SIG-M5 treated with dmso at 0.1 percent for 504 hours (cell line): Measurements from ENCODE around the gene ZNF341.

ENCODE experiments used
- DNase-seq: peaks from one replicate; lab custom pipeline; 2025; ENCODE audit not compliant: unreplicated experiment; lab: John Stamatoyannopoulos, UW

Gene ZNF341

DNA sequence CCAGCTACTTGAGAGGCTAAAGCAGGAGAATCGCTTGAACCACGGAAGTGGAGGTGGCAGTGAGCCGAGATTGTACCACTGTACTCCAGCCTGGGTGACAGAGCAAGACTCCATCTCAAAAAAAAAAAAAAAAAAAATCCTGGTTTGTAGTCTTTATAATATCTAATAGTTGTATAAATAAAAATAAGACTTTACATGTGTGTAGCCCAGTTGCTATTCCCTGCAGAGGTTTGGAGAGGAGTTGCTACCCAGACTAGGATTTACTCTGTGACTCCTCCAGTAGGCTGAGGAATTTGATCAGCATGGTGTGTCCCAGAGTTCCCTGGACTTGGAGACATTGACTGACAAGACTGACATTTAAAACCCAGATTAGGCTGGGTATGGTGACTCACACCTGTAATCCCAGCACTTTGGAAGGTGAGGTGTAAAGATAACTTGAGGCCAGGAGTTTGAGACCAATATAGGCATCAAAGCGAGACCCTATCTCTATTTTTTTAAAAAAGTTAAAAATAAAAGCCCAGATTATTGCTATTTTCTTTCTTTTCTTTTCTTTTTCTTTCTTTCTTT lies 89.6 kb downstream of the ZNF341 start:
- no peak for DNase-seq

DNA sequence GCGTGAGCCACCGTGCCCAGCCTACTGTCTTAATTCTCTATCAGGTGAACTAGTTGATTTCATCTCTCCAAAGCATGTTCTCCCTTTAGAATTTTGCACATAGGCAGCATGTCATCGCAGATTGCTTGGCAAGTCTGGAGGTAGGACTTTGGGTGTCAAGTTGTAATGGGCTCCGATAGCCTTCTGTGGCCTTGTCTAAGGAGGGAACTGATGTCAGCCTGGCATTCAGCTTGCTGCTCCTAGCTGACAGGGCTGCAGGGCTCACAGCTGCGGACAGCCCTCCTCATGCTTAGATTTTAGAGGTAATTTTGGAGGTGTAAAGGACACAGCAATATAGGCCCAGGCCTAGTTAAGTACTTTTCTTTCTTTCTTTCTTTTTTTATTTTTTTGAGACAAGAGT lies 90.6 kb downstream of the ZNF341 start:
- no peak for DNase-seq

DNA sequence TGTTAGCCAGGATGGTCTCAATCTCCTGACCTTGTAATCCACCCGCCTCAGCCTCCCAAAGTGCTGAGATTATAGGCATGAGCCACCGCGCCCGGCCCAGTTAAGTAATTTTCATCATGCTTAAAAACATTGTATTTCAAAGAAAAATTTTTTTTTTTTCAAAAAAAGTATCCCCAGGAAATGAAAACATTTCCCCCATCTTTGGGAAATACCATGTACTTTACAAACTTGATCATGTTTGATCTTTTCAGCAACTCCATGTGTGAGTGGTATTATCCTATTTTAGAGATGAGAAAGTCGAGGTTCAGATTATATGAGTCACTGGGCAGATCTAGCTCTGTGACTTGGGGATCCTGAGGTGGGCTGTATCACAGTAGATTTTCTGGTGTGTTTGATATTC lies 91.2 kb downstream of the ZNF341 start:
- no peak for DNase-seq

DNA sequence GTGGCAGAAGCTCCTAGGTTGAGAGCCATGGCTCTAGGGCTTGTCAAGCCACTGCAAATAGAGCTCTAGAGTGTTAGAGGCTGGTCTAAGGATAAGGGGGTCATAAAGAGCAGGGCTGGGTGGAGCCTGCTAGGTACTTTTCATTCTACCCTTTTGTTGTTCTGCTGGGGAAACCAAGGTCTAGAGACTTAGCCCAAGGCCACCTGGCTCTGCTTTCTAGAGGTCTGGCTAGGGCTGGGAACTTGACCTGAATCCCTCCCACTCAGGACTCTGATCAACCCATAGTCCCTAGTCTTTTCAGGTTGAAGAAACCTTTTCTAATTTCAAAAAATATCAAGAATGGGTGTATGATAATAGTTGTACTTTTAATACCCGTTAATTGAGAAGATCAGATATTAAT lies 93.1 kb downstream of the ZNF341 start:
- no peak for DNase-seq

DNA sequence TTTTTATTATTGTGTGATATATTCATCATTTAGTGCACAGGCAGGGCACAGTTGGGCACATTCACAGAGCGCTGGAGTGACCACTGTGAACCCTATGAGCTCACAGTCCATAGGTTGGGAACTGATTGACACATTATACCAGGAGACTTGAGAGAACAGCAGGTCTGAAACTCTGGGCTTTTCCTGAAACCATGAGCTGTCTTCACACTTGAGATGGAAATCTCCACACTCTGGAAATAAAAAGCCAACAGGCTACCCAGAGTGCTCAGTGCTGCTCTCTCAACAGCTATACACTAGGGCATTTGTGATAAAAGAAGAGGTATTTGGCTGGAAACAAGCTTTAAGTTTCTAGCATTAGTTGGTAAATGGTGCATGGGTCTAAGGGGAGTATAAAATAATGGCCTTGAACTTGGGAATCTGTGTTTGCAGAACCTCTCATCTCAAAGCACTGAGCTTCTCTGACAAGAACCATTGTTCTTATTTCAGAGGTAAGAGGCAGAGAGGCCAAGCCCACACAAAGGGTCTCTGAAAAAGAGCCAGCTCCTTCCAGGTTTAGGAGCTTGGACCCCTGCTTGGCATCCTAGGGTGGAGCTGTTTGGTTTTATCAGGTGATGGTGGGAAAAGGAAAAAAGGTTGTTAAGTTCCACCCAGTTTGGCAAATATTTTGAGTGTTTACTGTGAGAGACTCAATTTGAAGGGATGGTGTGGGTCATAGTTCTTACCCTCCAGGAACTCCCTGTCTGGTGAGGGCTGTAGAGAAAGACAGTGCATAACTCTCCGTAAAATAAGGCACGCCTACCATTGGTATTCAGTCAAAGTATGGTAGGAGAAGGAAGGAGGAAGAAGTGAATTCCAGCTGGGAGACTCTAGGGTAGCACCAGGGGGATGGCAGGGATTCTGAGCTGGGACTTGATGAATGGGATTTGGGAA lies 93.8 kb downstream of the ZNF341 start:
- no peak for DNase-seq

DNA sequence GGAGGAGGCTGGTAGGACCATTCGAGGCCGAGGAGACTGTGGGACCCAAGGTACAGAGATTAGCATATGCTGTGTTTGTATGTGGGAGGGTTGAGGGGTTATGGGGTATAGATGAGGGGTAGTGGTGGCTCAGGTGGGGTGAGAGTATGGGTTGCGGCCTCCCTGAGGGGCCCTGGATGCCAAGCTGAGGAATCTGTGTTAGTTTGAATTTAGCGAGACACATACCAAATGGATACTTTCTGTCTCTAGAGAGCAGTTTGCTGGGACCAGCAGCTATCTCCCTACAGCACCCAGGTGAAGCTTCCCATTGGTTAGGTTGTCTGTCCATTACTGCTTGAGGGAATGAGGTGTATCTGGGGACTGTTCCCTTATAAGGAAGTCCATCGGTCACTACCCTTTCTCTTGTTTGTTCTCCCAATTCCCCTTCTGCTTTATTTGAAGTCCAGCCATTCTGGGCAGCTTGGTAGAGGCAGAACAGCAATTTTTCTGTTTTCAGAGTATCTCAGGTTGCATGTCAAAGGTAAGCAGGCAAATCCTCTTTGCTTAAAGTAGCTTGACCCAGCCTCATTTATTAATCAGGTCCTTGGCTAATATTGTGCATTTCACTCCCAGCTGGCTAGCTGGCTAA lies 94.6 kb downstream of the ZNF341 start:
- DNase-seq, result no peak

DNA sequence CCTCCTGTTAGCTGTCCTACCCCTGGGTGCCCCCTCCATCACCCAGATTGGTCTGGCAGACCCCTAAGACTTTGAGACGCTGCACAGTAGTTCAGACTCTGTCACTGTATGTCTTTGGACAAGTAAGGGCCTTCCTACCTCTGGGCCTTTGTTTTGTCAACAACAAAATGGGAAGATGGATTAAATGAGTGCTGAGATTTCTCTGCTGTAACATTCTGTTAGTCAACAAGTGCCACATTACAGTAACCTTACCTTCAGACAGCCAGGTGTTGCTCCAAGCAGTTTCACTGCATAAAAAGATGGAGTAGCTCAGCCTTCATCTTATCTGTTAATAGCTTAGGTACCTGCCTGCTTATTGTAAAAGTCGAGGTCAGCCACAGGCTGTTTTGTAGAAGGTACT lies 95.3 kb downstream of the ZNF341 start:
- DNase-seq, result no peak

DNA sequence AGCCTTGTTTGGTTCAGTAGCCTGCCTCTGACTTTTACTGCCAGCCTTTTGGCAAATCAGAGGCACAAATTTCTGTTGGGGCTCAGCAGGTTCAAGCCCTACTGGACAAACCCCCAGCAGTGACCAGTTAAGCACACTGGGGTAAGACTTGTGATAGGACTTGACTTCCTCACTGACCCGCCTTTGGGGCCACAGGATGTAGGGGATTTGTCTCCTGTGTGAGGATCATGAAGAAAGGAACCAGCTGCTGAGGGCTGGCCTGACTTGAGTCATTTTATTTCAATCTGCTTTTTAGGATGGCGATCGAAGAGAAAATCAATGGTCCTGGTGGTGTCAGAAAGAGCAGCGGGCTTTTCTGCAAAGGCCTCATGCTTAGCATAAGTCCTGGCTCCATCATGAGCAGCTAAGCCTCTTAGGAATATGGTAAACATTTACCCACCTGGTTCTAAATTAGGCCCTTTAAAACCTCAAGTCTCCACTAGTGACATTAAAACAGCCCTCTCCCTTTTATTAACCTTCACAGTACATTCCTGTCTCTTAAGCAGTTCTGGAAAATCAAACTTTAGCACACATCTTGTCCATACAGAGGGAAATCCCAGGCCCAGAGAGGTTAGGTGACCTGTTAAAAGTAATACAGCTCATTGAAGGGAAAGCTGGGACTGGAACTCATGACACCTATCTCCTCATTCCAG lies 96.0 kb downstream of the ZNF341 start:
- no peak for DNase-seq

DNA sequence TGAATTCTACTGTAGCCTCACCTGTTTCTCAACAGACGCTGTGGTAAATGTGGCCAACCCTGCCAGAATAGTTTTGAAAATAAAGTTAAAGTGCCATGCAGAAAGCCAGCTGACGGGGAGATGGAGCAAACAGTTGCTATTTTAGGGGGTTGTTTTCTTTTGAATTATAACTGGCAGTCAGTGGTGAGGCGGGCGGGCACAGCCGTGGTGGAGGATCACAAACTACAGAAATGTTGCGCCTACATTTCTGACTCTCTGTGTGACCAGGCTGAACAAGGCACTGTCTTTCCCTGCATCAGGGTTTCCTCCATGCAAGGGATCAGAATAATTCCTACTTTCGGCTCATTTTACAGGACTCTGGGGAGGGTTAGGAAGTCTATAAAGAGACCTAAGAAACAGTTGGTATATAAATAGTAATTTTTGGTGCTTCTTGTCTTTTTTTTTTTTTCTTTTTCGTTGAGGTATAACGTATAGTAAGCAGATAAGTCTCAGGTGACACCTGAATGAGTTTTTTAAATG lies 96.6 kb downstream of the ZNF341 start:
- no peak for DNase-seq

DNA sequence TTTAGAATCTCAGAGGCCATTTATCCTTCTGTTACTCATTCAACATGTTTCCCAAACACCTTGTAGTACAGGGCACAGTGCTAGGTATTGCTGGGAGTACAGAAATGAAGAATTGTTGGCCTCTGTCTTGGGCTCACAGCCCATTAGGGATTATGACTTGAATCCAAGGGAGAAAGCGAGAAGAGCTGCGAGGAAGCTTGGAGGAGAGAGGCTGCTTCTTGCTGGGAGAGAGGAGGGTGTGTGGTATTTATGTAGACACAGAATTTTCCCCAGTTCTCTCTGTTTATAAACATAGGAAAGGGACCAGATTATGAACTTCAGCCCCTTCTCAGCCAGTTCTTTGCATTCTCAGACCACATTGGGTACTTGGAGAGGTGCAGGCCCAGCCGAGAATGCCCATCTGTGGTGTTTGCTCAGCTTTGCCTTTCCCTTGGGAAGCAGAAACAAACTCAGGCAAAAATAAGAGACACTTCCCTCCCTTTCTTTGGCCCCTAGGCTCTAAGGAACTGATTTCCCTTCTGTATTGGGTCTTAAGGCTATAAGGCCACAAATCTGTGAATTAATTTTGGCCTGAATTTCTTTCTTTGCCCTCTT lies 97.3 kb downstream of the ZNF341 start:
- no peak for DNase-seq

DNA sequence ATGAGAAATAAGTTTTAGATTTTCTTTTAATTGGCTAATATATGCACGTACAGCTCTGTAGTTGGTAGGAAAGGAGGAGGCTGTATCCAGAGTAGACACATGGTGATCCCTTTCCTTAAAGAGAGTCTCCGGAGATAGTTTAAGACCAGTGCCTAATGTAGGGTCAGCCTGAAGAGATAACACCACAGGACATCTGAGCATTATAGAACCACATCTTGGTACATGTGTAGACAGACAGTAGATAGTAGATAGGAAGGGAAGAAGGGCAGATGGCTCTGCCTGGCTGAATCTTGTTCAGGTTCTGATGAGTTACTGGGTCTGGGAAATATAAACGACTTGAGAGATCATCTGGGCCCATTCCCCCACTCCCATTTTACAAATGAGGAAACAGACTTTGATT lies 97.8 kb downstream of the ZNF341 start:
- no peak for DNase-seq

DNA sequence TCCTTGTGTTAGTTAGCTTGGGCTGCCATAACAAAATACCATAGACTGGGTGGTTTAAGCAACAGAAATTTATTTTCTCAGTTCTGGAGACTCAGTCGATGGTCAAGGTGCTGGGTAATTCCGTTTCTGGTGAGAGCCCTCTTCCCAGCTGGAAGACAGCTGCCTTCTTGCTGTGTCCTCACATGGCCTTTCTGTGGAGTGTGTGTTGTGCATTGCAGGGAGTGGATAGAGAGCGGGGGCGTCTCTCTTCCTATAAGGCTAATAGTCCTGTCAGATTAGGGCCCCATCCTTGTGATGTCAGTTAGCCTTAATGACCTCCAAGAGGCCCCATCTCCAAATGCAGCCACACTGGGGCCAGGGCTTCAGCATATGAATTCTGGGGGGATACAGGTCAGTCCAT lies 98.6 kb downstream of the ZNF341 start:
- no peak for DNase-seq

DNA sequence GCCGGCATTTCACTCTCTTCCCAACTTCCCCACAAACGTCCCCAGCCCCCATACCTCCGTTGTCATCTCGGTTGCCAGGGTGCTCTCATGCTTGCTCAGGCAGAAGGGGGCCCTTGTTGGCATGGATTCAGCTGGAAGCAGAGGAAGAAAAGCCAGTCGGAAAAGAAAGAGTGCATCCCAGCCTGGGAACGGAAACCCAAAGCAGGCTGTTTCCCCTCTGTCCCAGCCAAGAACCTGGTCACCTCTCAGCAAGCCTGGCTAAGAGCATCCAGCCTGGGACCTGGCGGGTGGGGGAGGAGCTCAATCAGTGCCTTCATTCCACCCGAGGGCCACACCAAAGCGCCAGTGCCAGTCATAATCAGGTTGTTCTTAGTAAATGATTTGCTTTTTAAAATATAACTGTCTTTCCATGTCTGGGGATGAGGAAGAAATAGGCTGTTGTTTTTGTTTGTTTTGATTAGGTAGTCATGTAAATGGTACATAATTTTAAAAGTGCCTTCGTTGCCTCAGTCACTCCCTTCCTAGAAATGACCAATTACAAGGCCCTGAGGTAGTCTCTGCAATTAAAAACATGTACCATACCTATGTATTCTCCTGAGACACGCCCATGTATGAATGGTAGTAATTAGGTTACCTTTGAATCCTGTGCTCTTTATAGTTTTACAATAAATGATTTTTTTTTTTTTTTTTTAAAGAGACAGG lies 100.5 kb downstream of the ZNF341 start:
- no peak for DNase-seq

DNA sequence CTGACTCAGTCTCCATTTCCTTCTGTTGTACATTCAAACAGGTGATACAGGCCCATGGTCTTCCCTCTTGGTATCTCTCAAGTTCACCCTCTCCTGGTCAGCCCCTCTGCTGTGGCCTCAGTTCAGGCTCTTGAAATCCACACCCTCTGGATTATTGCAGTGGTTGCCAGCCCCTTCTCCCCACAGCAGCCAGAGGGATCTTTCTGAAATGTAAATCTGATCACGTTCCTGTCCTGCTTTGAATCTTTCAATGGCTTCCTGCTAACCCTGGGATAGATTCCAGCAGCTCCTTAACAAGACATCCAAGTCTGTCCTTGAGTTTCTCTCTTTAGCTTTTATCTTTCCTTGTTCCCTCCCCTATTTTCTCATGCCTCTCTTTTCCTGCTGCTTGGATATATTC lies 101.5 kb downstream of the ZNF341 start:
- no peak for DNase-seq

DNA sequence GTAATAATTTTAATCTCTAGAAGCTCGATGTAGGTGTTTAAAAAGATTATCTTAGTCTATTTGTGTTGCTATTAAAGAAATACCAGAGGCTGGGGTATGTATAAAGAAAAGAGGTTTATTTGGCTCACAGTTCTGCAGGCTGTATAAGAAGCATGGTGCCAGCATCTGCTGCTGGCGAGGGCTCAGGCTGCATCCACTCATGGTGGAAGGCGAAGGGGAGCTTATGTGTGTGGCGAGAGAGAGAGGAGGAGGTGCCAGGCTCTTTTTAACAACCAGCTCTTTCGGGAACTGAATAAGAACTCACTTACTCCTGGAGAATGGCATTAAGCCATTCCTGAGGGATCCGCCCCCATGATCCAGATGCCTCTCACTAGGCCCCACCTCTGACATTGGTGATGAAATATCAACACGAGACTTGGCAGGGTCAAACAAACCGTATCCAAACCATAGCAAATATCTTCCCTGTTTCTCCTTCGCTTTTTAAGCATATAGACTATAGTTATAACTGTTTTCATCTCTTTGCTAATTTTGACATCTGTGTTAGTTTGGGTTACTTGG lies 103.9 kb downstream of the ZNF341 start:
- DNase-seq, result no peak

DNA sequence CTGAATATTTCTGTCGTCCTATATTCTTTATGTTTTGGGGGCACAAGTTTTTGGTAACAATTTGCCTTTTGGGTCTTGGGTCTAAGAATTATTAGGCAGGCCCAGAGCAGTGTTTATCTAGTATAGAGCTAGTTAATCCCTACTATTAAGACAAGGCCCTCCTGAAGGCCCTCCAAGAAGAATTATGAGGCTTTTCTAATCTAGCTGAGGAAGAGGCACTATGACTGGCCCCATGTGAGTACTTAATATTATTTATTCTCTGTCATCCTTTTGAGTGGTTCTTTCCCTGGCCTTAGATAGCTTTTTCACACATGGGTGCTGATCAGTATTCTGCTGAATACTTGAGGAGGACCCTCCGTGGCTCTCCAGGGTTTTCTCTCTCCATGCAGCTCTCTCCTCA lies 104.5 kb downstream of the ZNF341 start:
- no peak for DNase-seq

DNA sequence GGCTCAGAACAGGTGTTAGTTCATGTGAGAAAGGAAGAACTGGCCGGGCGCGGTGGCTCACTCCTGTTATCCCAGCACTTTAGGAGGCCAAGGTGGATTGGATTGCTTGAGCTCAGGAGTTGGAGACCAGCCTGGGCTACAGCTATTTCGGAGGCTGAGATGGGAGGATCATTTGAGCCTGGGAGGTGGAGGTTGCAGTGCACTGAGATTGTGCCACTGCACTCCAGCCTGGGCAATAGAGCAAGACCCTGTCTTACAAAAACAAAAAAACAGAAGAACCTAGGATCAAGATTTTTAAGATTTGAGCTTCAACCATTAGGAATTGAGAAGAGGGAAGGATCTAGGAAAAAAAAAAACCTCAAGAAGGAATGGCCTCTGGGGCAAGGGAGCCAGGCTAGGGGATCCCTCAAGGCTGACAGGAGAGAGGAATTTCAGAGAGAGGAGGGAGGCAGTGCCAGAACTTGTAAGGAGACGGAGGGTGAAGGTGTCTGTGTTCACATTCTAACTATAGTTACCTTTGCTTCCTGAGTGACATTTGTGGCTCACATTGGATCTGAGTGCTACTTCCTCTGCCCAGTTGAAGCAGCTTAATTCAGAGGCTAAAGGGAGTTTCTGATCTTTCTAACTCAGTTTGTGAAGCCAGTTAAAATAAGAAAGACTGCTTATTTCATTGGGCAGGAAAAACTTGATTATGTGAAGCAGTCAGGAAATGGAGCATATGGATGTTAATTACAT lies 105.5 kb downstream of the ZNF341 start:
- no peak for DNase-seq

DNA sequence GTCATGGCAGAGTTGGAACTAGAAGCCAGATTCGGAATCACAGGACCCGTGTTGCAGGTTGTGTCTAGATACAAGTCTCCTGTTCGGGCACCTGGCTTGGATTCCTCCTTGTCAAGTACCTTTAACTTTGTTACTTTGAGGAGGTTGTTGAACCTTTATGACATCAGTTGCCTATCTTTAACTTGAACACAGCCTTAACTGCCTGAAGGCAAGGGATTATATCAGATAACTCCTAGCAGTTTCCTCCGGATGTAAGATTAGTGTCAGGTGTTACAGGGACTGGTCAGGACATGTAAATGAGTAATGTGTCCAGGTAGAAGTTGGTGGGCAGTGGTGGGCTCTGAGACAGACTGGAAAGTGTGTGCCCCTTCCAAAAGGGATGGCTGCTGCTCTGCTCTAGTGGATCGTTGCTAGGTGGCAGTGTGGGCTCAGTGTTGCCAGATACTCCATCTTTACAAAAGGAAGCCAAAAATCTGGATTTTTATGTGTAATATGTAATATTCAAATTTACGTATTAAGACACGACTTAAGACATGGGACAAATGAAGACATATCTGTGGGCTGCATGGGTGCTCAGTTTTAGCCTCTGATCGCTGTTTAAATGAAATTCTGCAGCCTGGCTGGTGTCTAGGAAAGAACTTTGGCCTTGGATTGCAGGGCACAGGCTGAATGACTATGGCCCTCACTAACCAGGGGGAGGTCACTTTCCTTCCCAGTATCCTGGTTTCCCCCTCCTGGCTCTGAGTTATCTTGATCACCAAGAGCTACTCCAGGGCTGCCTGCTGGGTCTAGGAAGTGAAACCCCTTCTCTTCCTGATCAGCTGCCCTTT lies 106.5 kb downstream of the ZNF341 start:
- DNase-seq, result no peak

DNA sequence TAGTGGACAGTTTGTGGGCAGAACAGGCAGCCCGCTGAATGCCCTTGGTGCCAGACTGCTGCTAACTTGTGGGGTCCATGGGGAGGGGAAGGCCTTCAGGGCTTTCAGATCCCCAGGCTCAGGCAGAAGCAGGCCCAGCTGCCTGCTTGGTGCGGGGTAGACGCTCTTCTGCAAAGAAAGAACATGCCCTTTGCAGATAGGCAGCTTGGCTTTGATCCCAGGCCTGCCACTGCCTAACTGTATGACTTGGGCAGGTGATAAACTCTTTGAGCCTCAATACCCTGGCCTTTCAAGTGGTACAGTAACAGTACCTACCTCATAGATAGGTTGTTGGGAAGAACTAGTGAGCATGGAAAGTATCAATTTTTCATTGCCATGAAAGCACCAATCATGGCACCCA lies 107.8 kb downstream of the ZNF341 start:
- no peak for DNase-seq
